ENCODE data around the gene HGFAC. TPM values are rescaled to one million over a fixed set of nuclear protein-coding genes. Genes with fewer than 3 reads are reported as not detected.

HGFAC gene
- polyA plus RNA-seq, 1 of the 3 experiments (the other 2 are of a cell fraction), result 0.43 TPM

DNA sequence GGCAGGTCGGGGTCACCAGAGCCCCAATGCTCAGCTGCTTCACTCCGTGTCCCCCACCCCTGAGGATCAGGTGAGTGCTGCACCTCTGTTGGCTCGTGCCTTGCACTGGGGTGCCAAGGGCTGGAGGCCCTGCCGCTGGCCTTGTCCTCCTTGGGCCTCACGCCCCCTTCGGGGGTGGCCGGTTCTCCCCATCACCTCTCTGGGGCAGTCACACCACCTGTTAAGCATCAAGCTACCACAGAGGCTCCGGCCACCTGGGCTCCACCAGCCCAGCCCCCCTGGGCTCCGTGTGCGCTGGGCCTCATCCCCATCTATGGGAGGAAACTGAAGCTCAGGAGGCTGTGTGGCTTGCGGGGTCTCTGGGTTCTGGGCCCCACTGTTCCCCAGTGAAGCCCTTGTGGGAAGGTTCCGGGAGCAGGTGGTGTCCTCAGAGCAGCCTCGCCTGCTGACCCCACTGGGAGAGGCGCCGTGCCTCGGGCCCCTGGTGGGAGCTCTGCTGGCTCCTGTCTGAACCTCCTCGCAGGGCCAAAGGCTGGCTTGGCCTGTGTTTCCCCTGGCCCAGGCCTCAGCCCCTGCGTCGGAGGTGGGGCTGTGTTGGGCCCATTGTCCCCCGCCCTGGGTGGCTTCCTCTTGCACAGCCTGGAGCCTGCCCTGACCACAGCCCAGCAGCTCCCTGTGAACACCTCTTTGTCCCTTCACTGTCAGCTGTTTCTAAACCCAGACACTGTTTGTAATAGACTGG lies 52.1 kb downstream of the HGFAC start:
- H3K9ac ChIP-seq, result no peak overlapping the region
- CTCF ChIA-PET, result interaction anchor here (1.3 to 4.7 kb wide), 3 partner anchors 13 to 148 kb away, joined by 3 to 30 read pairs (median 6); no protein-coding TSS in a partner anchor

GRCh38 chr4:3494462-3494871 lies 52.7 kb downstream of the HGFAC start:
- H2AFZ ChIP-seq (ENCODE audit: low read depth), result no peak overlapping the region
- no peaks in the 10 kb centered on the region for H4K20me1 ChIP-seq (ENCODE audit: insufficient read depth)
- DNase-seq, result no peak
- H3K27ac ChIP-seq (ENCODE audit: low read depth in 2 of 2, low read length in 1 of 2), result no peak overlapping the region
- no peaks in the 10 kb centered on the region for H3K27me3 ChIP-seq (ENCODE audit: insufficient read depth)
- no peaks in the 10 kb centered on the region for H3F3A ChIP-seq (replicated peaks; ENCODE audit: insufficient read depth)
- no peaks in the 10 kb centered on the region for H3K36me3 ChIP-seq (replicated peaks in 1 of 2; ENCODE audit: control insufficient read depth in 1 of 2, insufficient read depth in 2 of 2, low read length in 1 of 2)
- H3K79me2 ChIP-seq (ENCODE audit: insufficient read depth), result no peaks in the 10 kb centered on the region
- ChIA-PET CTCF (interaction anchor here (1.3 to 4.7 kb wide), 3 partner anchors 14 to 148 kb away, joined by 3 to 30 read pairs (median 6); no protein-coding TSS in a partner anchor), POLR2A (no interaction called here)
- H3K9me3 ChIP-seq, result no peaks in the 10 kb centered on the region
- H3K4me3 ChIP-seq (ENCODE audit: low read depth in 2 of 2, low read length in 1 of 2), result no peak overlapping the region
- no peak overlapping the region for H3K4me2 ChIP-seq
- H3K9me2 ChIP-seq, result no peaks in the 10 kb centered on the region
- no peak overlapping the region for H3K9ac ChIP-seq
- 84% methylated on average over 8 of the region's 15 CpGs for WGBS (ENCODE audit: low lambda C conversion rate)
- H3K4me1 ChIP-seq (ENCODE audit: control insufficient read depth in 1 of 2, insufficient read depth in 2 of 2, low read depth in 1 of 2, low read length in 1 of 2), result peaks cover 0 to 23% of the 10 kb centered on the region in 2 experiments; a peak in 1 of 4 replicates
- TF ChIP-seq CTCF (IDR thresholded peaks at IDR 0.05) (no peak), JUND (IDR thresholded peaks at IDR 0.05) (no peak), RXRA (IDR thresholded peaks at IDR 0.05; ENCODE audit: borderline replicate concordance, low read depth) (no peak), MAX (IDR thresholded peaks at IDR 0.05; ENCODE audit: low read depth) (no peak), TCF12 (IDR thresholded peaks at IDR 0.05) (no peak), TEAD4 (IDR thresholded peaks at IDR 0.05; ENCODE audit: borderline replicate concordance, insufficient read depth) (no peak), MXI1 (IDR thresholded peaks at IDR 0.05; ENCODE audit: low read depth, low read length) (no peak)
- TF ChIP-seq, protein P1, sequence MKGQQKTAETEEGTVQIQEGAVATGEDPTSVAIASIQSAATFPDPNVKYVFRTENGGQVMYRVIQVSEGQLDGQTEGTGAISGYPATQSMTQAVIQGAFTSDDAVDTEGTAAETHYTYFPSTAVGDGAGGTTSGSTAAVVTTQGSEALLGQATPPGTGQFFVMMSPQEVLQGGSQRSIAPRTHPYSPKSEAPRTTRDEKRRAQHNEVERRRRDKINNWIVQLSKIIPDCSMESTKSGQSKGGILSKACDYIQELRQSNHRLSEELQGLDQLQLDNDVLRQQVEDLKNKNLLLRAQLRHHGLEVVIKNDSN (IDR thresholded peaks at IDR 0.05; ENCODE audit: borderline replicate concordance, low read depth), result no peak
- TF ChIP-seq, protein P2, sequence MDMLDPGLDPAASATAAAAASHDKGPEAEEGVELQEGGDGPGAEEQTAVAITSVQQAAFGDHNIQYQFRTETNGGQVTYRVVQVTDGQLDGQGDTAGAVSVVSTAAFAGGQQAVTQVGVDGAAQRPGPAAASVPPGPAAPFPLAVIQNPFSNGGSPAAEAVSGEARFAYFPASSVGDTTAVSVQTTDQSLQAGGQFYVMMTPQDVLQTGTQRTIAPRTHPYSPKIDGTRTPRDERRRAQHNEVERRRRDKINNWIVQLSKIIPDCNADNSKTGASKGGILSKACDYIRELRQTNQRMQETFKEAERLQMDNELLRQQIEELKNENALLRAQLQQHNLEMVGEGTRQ (IDR thresholded peaks at IDR 0.05; ENCODE audit: borderline replicate concordance, low read depth, low read length), result no peak
- TF ChIP-seq, protein P3, sequence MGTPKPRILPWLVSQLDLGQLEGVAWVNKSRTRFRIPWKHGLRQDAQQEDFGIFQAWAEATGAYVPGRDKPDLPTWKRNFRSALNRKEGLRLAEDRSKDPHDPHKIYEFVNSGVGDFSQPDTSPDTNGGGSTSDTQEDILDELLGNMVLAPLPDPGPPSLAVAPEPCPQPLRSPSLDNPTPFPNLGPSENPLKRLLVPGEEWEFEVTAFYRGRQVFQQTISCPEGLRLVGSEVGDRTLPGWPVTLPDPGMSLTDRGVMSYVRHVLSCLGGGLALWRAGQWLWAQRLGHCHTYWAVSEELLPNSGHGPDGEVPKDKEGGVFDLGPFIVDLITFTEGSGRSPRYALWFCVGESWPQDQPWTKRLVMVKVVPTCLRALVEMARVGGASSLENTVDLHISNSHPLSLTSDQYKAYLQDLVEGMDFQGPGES (IDR thresholded peaks at IDR 0.05; ENCODE audit: low read depth, low read length), result no peak

More for the DNA sequence above, 52.1 kb downstream of the HGFAC start:
- no peaks in the 10 kb centered on the region for H3K27me3 ChIP-seq (ENCODE audit: insufficient read depth)
- no peak overlapping the region for H3K4me2 ChIP-seq
- DNase-seq, result no peak
- no peak overlapping the region for H3K27ac ChIP-seq (ENCODE audit: low read depth in 2 of 2, low read length in 1 of 2)
- no peaks in the 10 kb centered on the region for H3K9me3 ChIP-seq
- no peaks in the 10 kb centered on the region for H3K79me2 ChIP-seq (ENCODE audit: insufficient read depth)
- H3K4me1 ChIP-seq (ENCODE audit: control insufficient read depth in 1 of 2, insufficient read depth in 2 of 2, low read depth in 1 of 2, low read length in 1 of 2), result peaks cover 0 to 23% of the 10 kb centered on the region in 2 experiments; a peak in 1 of 4 replicates
- no peaks in the 10 kb centered on the region for H4K20me1 ChIP-seq (ENCODE audit: insufficient read depth)
- 87% methylated on average over 3 of the region's 20 CpGs for WGBS (ENCODE audit: low lambda C conversion rate)
- H3K9me2 ChIP-seq, result no peaks in the 10 kb centered on the region
- TF ChIP-seq FOXJ3 (CRISPR knock-in tag; IDR thresholded peaks at IDR 0.05) (no peak), SIN3A (IDR thresholded peaks at IDR 0.05; ENCODE audit: borderline replicate concordance, low read depth, low read length) (no peak), MEF2A (IDR thresholded peaks at IDR 0.05; ENCODE audit: borderline replicate concordance, low read depth) (no peak), REST (IDR thresholded peaks at IDR 0.05; ENCODE audit: low read depth, low read length) (no peak)
- no peak overlapping the region for H3K4me3 ChIP-seq (ENCODE audit: low read depth in 2 of 2, low read length in 1 of 2)
- H3K36me3 ChIP-seq (replicated peaks in 1 of 2; ENCODE audit: control insufficient read depth in 1 of 2, insufficient read depth in 2 of 2, low read length in 1 of 2), result no peaks in the 10 kb centered on the region
- POLR2A ChIA-PET, result no interaction called here
- no peaks in the 10 kb centered on the region for H3F3A ChIP-seq (replicated peaks; ENCODE audit: insufficient read depth)
- no peak overlapping the region for H2AFZ ChIP-seq (ENCODE audit: low read depth)
